Choroid plexus epithelial cell (primary cell): ENCODE results near the gene ZNF670.

Source experiments
- DNase-seq: peaks from one replicate; pipeline ENCODE4 v3.0.0-alpha.2; 2010; ENCODE audit warnings: low read depth
- H3K4me3 ChIP-seq: 2 replicates; pipeline ENCODE4 v1.5.1; 2011; ENCODE audit warnings: low read depth, mild to moderate bottlenecking, control low read depth, low read length, moderate library complexity
- CTCF ChIP-seq: conservative IDR thresholded peaks from 2 replicates; pipeline ENCODE4 v1.5.1; 2011; ENCODE audit warnings: low read depth, mild to moderate bottlenecking, control low read depth, inconsistent platforms, low read length, moderate library complexity

Gene ZNF670

DNA sequence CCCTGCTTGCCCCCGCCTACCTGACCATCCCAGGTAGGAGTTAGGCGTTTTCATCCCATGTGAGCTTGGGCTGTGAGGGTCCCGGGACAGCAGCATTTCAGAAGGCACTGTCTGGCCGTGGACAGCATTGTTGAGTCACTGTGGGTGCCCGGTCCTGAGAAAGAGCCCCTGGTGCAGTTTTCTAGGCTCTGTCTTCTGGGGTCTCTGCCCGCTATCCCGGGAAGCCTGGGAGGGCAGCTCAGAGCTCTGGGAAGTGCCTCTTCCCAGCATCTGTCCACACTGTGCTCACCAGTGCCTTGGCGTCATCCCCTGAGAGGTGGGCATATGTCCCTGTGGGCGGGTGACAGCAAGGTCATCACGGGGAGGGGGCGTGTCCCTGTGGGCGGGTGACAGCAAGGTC is 36.9 kb upstream of the ZNF670 start:
- no peak for TF ChIP-seq CTCF
- H3K4me3 ChIP-seq, result no peak overlapping the region
- DNase-seq, result no peak

GRCh38 chr1:247115141-247115510 is 36.5 kb upstream of the ZNF670 start:
- DNase-seq, result no peak
- H3K4me3 ChIP-seq, result no peak overlapping the region
- TF ChIP-seq CTCF, result no peak

DNA sequence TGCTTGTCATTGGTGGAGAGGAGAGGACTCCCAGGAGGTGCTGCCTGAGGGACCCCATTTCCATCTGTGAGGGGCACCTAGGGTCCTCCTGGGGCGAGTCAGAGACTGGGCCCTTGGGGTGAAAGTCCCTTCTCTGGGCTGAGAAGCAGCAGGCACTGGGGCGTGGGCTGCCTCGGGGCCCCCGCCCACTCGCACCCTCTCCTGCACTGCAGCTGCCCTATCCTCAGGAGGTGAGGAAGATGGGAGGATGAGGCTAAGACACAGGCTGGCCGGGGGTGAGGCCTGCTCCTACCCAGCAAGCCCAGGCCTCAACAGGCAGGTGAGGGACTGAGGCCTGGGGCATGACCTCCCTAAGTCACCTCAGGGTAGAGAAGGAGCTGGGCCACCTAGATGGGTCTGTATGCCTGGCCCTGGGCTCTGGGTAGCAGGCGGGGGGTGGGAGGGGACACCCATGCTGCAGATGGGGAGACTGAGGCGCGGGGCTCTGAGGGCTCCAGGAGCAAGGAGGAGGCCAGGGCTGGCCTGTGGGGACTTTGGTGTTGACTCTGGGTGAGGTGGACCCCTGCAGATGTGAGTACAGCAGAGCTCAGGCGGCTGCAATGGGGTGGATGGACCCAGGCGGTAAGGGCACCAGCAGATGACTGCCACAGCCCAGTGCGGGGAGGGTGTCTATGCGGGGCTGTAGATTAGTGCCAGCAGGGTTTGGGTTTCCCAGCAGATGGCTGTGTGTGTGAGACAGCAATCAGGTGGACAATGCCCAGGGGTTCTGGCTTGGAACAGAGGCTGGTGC is 35.9 kb upstream of the ZNF670 start:
- no peak for DNase-seq
- no peak for TF ChIP-seq CTCF
- no peak overlapping the region for H3K4me3 ChIP-seq

DNA sequence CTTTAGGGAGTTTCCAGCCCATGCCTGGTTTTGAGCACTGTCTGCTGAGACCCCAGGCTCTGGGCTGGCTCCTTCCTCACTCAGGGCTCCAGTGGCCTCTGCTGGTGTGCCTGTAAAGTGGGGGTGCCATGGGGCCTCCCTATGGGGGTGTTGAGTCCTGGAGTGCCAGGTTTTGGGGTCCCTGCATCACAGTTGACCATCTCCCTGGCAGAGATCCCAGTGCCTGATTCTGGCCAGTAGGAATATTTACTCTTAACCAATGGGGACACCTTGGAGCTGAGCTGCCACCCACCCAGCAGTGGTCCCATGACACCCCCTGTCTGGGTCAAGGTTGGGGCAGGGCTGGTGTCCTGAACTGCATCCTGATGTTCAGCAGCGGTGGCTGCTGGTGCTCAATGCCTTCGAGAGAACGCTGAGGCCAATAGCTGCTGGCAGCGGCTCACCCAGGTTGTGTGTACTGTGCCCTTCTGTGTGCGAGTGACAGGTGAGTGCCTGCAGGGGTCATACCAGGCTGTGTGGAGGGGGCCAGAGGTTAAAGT is 35.2 kb upstream of the ZNF670 start:
- no peak overlapping the region for H3K4me3 ChIP-seq
- TF ChIP-seq CTCF, result no peak
- no peak for DNase-seq

GRCh38 chr1:247113094-247113497 is 34.5 kb upstream of the ZNF670 start:
- no peak overlapping the region for H3K4me3 ChIP-seq
- DNase-seq, result no peak
- TF ChIP-seq CTCF, result no peak

DNA sequence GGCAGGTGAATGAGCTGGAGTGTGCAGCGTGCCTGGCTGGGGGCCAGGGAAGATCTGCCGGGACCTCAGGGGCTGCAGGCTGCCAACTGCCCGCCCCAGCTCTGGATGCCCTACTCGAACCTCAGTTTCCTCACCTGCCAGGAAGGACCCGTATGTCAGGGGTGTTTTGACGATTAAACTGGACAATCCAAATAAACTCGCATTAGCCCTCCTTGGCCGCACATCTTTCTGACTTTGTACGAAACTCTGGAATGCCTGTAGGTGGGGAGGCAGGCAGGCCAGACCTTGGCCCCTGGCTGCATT is 33.8 kb upstream of the ZNF670 start:
- no peak for DNase-seq
- TF ChIP-seq CTCF, result no peak
- H3K4me3 ChIP-seq, result peak overlapping the region; percentile 62

DNA sequence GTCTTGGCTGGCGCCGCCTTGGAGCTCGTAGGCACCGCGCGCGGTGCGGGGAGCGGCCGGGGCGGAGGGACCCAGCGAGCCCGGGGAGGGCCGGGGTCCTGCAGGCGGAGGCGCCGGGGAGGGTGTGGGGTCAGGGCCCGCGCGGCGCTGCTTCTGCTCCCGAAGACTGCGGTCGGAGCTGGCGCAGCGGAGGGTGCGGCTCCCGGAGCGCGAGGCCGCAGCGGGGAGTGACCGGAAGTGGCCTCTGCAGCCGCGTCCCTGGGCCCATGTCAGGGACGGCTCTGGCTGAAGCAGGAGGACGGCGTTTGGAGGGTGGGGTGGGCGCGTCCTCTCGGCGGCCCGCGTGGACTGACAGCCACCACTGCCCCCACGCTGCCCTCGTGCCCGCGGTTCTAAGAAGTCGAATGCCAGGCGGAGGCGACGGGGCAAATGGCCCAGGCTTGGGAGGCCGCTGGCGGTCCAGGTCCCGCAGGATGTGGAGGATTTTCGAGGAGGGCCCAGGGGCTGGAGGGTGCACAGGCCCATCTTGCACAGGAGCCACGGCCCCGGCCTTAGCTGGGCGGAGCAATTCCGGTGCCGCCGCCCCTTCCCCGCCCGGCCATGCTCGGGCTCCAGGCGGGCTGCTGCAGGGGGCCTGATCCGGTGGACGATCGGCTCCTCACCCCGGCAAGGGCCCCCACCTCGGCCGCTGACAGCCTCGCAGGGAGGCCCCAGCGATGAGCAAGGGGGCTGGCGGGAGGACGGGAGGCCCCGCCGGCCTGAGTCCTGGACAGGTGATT is 33.3 kb upstream of the ZNF670 start:
- peak; percentile 34 for DNase-seq
- H3K4me3 ChIP-seq, result peak overlapping the region; percentile 62
- no peak for TF ChIP-seq CTCF
